ENCODE measurements around the gene OR2AE1. TPM values are rescaled to one million over a fixed set of nuclear protein-coding genes. Genes with fewer than 3 reads are reported as not detected.
A peak's percentile ranks its signal among the peaks of the same experiment; 100 is the strongest.

Gene OR2AE1
- total RNA-seq, 1 experiment from 2014 or later: not detected

GRCh38 chr7:99860281-99861127, 16.3 kb downstream of the OR2AE1 start:
- H3K79me2 ChIP-seq (ENCODE audit: low read depth): no peaks in the 10 kb centered on the region
- no peaks in the 10 kb centered on the region for H3K9me2 ChIP-seq (ENCODE audit: insufficient read depth)
- ChIA-PET CTCF (no interaction called here), POLR2A (ENCODE audit: unreplicated experiment) (interaction anchor here (0.6 kb wide), 1 partner anchor 47 kb away, joined by 4 read pairs; no protein-coding TSS in a partner anchor)
- intact Hi-C loops (cut with micrococcal nuclease; ENCODE audit: unreplicated experiment): no loop called here
- H2AFZ ChIP-seq: no peak overlapping the region
- no peaks in the 10 kb centered on the region for H3K36me3 ChIP-seq (ENCODE audit: low read depth)
- no peak for TF ChIP-seq EZH2 (IDR thresholded peaks at IDR 0.05; ENCODE audit: low read depth)
- peak in 1 of 2 experiments; percentile 6 for DNase-seq
- no peak overlapping the region for H3K27ac ChIP-seq
- no TSS peak for BruUV-seq (replicated peaks)
- H3K27me3 ChIP-seq (ENCODE audit: insufficient read depth, low read depth): peaks cover 5% of the 10 kb centered on the region; the same call in 1 of the 2 replicates
- no peaks in the 10 kb centered on the region for H3F3A ChIP-seq (ENCODE audit: insufficient read depth, low read depth)
- no peaks in the 10 kb centered on the region for H3K4me1 ChIP-seq (replicated peaks; ENCODE audit: insufficient read depth)
- H3K9me3 ChIP-seq (ENCODE audit: insufficient read depth, low read depth): no peaks in the 10 kb centered on the region
- H4K20me1 ChIP-seq (ENCODE audit: insufficient read depth): no peaks in the 10 kb centered on the region
- no peak overlapping the region for H3K4me3 ChIP-seq
- no peak overlapping the region for H3K4me2 ChIP-seq

DNA sequence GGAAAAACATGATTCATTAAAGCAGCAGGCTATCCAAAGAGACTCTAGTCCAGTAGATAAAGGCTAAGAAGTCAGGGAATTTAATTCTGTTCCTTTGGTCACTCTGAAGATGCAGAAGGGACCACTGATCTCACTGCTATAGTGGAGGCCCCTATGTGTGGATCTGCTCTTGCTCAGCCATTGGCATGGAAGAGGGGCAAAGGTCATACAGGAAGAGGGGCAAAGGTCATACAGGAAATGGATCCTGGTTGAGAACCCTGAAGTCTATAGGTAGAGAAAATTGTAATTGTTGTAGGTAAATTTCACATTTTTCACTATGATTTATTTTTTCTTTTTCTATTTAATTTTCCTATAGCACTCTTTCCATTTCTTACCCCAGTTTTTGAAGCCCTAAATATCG, 21.6 kb downstream of the OR2AE1 start:
- Histone ChIP-seq H3K4me2 (no peak overlapping the region), H3F3A (ENCODE audit: insufficient read depth, low read depth) (no peaks in the 10 kb centered on the region), H3K27ac (no peak overlapping the region), H3K27me3 (ENCODE audit: insufficient read depth, low read depth) (no peaks in the 10 kb centered on the region), H3K4me3 (no peak overlapping the region), H3K9me2 (ENCODE audit: insufficient read depth) (no peaks in the 10 kb centered on the region), H2AFZ (no peak overlapping the region), H4K20me1 (ENCODE audit: insufficient read depth) (no peaks in the 10 kb centered on the region), H3K36me3 (ENCODE audit: low read depth) (no peaks in the 10 kb centered on the region), H3K79me2 (ENCODE audit: low read depth) (no peaks in the 10 kb centered on the region), H3K9me3 (ENCODE audit: insufficient read depth, low read depth) (no peaks in the 10 kb centered on the region), H3K4me1 (replicated peaks; ENCODE audit: insufficient read depth) (no peaks in the 10 kb centered on the region)
- POLR2A ChIA-PET (ENCODE audit: unreplicated experiment): no interaction called here
- intact Hi-C loops (cut with micrococcal nuclease; ENCODE audit: unreplicated experiment): no loop called here
- BruUV-seq (replicated peaks): no TSS peak
- CTCF ChIA-PET: no interaction called here
- no peak for DNase-seq
- TF ChIP-seq, protein P1, sequence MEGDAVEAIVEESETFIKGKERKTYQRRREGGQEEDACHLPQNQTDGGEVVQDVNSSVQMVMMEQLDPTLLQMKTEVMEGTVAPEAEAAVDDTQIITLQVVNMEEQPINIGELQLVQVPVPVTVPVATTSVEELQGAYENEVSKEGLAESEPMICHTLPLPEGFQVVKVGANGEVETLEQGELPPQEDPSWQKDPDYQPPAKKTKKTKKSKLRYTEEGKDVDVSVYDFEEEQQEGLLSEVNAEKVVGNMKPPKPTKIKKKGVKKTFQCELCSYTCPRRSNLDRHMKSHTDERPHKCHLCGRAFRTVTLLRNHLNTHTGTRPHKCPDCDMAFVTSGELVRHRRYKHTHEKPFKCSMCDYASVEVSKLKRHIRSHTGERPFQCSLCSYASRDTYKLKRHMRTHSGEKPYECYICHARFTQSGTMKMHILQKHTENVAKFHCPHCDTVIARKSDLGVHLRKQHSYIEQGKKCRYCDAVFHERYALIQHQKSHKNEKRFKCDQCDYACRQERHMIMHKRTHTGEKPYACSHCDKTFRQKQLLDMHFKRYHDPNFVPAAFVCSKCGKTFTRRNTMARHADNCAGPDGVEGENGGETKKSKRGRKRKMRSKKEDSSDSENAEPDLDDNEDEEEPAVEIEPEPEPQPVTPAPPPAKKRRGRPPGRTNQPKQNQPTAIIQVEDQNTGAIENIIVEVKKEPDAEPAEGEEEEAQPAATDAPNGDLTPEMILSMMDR (conservative IDR thresholded peaks at IDR 0.05): no peak
- no peak for TF ChIP-seq EZH2 (IDR thresholded peaks at IDR 0.05; ENCODE audit: low read depth)

DNA sequence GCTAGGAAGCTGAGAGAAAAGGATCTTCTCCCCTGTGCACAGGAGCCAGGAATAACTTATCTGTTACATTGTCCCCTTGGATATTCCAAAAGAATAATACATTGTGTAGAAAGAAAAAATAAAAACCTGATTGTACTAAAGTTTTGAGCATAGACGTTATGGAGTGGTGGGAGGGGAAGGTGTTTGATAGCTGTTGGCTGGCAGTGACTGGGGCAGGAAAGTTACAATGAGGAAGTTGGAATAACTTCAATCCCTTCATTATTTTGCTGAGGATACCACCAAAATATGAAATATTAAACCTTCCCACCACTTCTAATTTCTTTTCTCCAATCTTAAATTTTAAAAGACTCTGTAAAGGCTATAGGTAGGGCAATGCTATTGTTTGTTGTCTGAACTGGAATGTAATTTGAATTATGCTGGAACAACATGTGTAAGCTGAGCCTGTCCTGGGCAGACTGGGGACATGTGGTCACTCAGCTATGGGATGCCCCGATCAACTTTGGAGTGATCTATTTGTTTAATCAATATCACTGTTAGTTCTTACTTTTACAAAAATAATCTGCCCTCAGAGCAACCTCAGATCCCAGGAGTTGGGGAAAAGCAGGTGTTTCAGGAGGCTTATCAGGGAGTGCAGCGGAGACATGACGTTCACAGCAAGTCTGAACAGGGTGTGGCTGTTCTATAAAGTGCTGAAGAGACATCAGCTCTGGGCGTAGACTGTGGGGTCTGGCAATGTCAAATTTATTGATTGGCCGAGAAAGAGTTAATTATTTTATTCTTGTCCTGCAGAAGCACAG, 28.2 kb downstream of the OR2AE1 start:
- Histone ChIP-seq H3K9me2 (ENCODE audit: insufficient read depth) (no peaks in the 10 kb centered on the region), H3K79me2 (ENCODE audit: low read depth) (no peaks in the 10 kb centered on the region), H3K4me2 (no peak overlapping the region), H3K27ac (no peak overlapping the region), H3K27me3 (ENCODE audit: insufficient read depth, low read depth) (no peaks in the 10 kb centered on the region), H3K4me3 (no peak overlapping the region), H4K20me1 (ENCODE audit: insufficient read depth) (no peaks in the 10 kb centered on the region), H2AFZ (no peak overlapping the region), H3K36me3 (ENCODE audit: low read depth) (no peaks in the 10 kb centered on the region), H3K9me3 (ENCODE audit: insufficient read depth, low read depth) (no peaks in the 10 kb centered on the region), H3K4me1 (replicated peaks; ENCODE audit: insufficient read depth) (no peaks in the 10 kb centered on the region), H3F3A (ENCODE audit: insufficient read depth, low read depth) (no peaks in the 10 kb centered on the region)
- DNase-seq: no peak
- TF ChIP-seq, protein P1 (conservative IDR thresholded peaks at IDR 0.05): no peak
- no peak for TF ChIP-seq EZH2 (IDR thresholded peaks at IDR 0.05; ENCODE audit: low read depth)
- intact Hi-C loops (cut with micrococcal nuclease; ENCODE audit: unreplicated experiment): no loop called here
- POLR2A ChIA-PET (ENCODE audit: unreplicated experiment): interaction anchor here (0.5 kb wide), 1 partner anchor 69 kb away, joined by 3 read pairs; no protein-coding TSS in a partner anchor
- BruUV-seq (replicated peaks): no TSS peak
- CTCF ChIA-PET: interaction anchor here (0.7 kb wide), 1 partner anchor 281 kb away, joined by 3 read pairs; no protein-coding TSS in a partner anchor

Measured in PC-9 (cell line).